Ishikawa (cell line): ENCODE measurements around the gene KRT80.
A peak's percentile ranks its signal among the peaks of the same experiment; 100 is the strongest.

Experiments
- CEBPB ChIP-seq: IDR thresholded peaks from 2 replicates; pipeline ENCODE4 v1.6.1; 2012
- CREB1 ChIP-seq: IDR thresholded peaks from 2 replicates; pipeline ENCODE4 v1.6.1; 2012; ENCODE audit warnings: low read depth
- EGR1 ChIP-seq: IDR thresholded peaks from 2 replicates; pipeline ENCODE4 v1.6.1; 2012
- EP300 ChIP-seq: IDR thresholded peaks from 2 replicates; pipeline ENCODE4 v1.6.1; 2012; ENCODE audit warnings: borderline replicate concordance
- FOXM1 ChIP-seq: IDR thresholded peaks from 2 replicates; pipeline ENCODE4 v1.6.1; 2012; ENCODE audit warnings: low read depth, borderline replicate concordance
- NFIC ChIP-seq: IDR thresholded peaks from 2 replicates; pipeline ENCODE4 v1.6.1; 2012
- RAD21 ChIP-seq: IDR thresholded peaks from 2 replicates; pipeline ENCODE4 v1.6.1; 2012; ENCODE audit warnings: low read depth
- TAF1 ChIP-seq: IDR thresholded peaks from 2 replicates; pipeline ENCODE4 v1.6.1; 2012; ENCODE audit warnings: low read depth, mild to moderate bottlenecking
- TCF12 ChIP-seq: IDR thresholded peaks from 2 replicates; pipeline ENCODE4 v1.6.1; 2012; ENCODE audit warnings: low read depth
- TEAD4 ChIP-seq: IDR thresholded peaks from 2 replicates; pipeline ENCODE4 v1.6.1; 2012
- YY1 ChIP-seq: IDR thresholded peaks from 2 replicates; pipeline ENCODE4 v1.6.1; 2012; ENCODE audit warnings: low read depth
- ZBTB7A ChIP-seq: IDR thresholded peaks from 2 replicates; pipeline ENCODE4 v1.6.1; 2012; ENCODE audit warnings: low read depth
- TF ChIP-seq, protein P1 (sequence below): IDR thresholded peaks from 2 replicates; pipeline ENCODE4 v1.6.1; 2012
- TF ChIP-seq, protein P2 (sequence below): IDR thresholded peaks from 2 replicates; pipeline ENCODE4 v1.6.1; 2012; ENCODE audit warnings: low read depth, mild to moderate bottlenecking
- TF ChIP-seq, protein P3 (sequence below): IDR thresholded peaks from 2 replicates; pipeline ENCODE4 v1.6.1; 2012

Gene KRT80

DNA sequence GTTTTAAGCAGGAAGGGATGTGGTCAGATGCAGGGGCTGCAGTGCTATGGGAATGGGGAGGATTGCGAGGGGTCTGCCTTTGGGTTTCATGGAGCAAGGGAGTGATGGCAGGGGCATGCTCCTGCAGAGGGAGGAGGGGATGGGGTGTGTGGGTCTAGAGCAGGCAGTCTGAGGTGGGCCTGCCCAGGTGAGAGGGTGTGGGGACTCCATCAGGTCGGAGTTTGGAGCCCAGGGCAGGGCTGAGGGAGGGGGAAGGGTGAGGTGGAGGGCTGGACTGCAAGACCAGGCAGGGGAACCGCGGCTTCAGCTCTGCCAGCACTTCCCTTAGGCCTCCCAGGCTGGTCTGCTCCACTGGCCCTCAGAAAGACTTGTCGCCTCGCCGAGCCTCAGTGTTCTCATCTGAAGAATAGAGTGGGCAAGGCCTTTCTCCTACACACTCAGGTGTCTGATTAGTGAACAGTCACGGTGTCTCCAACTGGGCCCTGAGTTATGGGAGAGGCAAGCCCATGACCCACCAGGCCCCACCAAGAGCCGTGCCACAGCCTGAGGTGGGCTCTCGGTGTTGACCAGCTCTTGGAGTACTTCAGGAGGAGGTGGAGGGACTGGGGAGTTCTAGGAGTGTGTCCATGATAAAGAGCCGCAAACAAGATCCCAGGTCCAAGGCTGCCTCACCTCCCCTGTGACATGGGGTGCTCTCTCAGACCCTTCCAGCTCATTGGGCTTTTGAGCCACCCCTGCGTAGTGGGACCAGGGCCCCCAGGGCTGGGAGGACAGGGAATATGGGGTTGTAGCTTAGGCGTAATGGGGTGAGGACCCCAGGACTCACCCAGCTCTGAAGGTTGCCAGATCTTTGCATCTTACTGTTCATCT lies 20.1 kb upstream of the KRT80 start:
- TF ChIP-seq, protein P1, sequence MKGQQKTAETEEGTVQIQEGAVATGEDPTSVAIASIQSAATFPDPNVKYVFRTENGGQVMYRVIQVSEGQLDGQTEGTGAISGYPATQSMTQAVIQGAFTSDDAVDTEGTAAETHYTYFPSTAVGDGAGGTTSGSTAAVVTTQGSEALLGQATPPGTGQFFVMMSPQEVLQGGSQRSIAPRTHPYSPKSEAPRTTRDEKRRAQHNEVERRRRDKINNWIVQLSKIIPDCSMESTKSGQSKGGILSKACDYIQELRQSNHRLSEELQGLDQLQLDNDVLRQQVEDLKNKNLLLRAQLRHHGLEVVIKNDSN, result no peak
- TF ChIP-seq ZBTB7A (0 out of 2 replicates have a peak, but pooled peaks have one; percentile 22), TAF1 (no peak), CEBPB (no peak), YY1 (no peak), RAD21 (no peak)

DNA sequence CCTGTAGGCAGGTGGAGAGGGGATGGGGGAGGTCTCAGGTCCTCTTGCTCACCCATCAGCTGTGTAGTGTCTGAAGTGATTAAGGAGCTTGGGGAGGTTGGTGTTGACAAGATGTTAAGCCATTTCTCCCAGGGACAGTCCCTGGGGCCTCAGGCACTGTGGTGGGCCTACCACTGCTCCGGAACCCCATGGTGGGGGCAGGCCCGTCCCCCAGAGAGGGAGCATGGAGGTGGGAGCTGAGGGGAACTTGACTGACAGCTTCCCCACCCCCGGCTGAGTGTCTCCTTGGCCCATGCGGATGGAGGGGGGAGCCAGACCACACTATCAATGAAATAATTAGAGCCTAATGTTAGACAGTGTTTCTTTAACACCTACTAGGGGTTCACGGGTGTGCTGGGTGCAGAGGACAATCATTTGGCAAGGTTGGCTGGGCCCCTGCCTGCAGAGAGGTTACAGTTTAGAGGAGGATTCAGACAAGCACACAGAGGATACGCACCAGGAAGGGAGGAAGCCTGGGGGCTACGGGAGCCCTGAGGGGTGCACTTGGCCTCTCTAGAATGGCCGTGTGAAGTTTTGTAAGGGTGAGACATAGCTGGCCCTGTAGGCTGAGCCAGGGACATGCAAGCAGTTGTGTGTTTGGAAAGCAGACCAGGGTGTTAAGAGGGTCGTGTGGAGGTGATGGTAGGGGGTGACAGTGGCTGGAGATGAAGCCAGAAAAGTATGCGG lies 19.3 kb upstream of the KRT80 start:
- no peak for TF ChIP-seq TAF1

DNA sequence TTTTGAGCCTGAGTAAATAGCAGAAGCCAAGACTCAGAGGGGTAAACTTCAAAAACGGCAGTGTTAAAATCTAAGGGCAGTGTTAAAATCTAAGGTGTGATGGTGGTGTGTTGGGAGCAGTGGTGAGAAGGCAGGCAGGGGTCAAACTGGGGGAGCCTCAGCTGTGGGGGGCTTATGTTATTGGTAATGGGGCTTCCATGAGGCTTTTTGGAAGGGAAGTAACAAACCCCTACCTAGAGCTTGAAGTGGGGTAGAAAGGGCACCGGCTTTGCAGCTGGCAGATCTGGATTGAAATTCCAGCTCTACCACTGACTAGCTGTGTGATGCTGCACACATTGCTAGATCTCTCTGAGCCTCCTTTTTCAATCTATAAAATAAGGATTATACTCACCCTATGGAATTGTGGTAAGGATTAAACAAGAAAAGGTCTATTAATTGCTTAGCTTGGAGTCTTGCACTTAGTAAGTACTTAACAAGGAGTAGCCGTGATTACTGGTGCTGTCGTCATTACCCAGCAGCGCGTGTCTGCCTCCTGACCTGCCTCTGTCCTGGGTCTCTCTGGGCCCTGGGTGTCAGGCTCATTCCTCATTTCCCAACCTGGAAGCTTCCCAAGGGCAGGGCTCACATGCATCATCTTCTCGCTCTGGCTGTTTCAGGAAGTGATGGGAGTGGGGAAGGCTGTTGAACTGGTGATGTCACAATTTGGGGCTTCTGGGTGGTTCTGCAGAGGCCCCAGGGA lies 18.5 kb upstream of the KRT80 start:
- TF ChIP-seq NFIC (peak; percentile 28), TAF1 (no peak)

DNA sequence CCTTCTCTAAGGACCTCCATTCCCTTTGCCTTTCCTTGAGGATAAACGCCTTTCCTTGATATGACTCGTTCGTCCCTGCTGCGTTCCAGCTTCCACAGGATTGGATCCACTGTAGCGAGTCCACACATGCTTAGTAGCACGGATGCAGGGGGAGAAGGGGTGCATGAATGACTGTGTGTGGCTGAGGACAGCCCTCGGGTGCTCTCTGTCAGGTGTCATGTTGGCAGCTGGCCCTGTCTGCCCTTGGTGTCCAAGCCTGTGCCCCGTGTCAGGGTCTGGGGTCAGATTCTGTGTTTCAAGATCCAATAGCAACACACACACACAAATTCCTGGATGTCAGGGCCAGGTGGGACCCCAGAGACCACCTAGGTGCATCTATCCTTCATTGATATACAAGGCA lies 17.5 kb upstream of the KRT80 start:
- no peak for TF ChIP-seq FOXM1

DNA sequence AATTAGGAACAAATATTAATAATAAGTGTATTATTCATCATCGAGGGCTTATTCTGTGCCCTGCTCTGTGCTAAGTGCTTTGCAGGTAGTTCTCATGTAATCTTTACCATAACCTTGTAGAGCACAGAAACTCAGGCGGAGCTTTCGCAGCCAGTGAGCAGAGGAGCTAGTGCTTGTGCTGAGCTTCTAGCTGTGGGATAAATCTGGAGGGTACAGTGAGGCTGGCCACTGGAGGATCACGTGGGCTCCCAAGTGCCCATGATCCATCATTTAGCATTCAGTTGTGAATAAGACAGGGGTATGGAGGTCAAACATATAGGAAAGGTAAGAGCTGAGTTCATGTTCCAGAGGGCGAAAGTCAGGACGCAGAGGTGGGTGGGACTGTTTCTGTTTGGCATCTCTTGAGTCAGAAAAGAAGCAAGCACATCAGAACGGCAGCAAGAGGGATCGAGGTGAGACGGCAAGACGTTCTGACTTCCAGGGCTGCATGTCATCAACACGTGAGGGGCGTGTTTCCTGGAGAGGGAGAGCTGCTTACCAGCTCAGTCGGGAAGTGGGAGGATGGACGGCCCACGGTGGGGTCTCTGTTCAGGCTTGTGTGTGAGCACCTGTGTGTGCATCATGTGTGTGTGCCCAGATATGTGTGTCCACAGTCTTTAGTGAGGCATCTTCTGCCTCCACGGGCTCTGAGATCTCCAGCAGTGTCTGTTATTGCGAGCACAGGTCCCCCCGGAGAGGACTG lies 16.8 kb upstream of the KRT80 start:
- TF ChIP-seq, protein P1, result peak; percentile 63
- TF ChIP-seq TAF1 (peak; percentile 17; the same call in 1 of the 2 replicates), CEBPB (no peak)

DNA sequence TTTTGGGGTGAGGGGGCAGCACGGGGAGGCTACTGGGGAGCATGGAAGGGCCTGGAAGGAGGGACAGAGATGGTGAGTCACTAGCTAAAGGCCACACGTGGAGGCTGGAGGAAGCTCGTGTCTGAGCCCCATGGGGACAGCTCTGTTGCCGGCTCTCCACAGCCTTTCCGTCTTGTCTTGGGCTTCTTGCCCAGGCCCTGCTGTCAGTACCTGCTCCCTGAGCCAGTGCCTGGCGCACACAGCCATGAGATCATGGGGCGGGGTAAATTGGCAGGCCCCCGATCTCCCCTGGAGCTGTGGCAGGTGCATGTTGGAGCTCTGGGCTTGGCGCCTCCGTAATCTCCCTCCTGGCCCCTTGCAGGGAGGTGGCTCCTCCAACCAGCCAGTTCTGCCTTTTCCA lies 16.1 kb upstream of the KRT80 start:
- peak; percentile 87 for TF ChIP-seq ZBTB7A
- no peak for TF ChIP-seq CREB1
- 0 out of 2 replicates have a peak, but pooled peaks have one; percentile 34 for TF ChIP-seq EGR1
- no peak; the same call in 1 of the 2 replicates for TF ChIP-seq TAF1
- TF ChIP-seq CEBPB, result peak; percentile 26; the same call in 1 of the 2 replicates
- TF ChIP-seq, protein P1, result peak; percentile 69
- peak; percentile 100 for TF ChIP-seq TCF12
- TF ChIP-seq YY1, result peak; percentile 67; the same call in 1 of the 2 replicates
- TF ChIP-seq EP300, result peak; percentile 98
- TF ChIP-seq, protein P2, sequence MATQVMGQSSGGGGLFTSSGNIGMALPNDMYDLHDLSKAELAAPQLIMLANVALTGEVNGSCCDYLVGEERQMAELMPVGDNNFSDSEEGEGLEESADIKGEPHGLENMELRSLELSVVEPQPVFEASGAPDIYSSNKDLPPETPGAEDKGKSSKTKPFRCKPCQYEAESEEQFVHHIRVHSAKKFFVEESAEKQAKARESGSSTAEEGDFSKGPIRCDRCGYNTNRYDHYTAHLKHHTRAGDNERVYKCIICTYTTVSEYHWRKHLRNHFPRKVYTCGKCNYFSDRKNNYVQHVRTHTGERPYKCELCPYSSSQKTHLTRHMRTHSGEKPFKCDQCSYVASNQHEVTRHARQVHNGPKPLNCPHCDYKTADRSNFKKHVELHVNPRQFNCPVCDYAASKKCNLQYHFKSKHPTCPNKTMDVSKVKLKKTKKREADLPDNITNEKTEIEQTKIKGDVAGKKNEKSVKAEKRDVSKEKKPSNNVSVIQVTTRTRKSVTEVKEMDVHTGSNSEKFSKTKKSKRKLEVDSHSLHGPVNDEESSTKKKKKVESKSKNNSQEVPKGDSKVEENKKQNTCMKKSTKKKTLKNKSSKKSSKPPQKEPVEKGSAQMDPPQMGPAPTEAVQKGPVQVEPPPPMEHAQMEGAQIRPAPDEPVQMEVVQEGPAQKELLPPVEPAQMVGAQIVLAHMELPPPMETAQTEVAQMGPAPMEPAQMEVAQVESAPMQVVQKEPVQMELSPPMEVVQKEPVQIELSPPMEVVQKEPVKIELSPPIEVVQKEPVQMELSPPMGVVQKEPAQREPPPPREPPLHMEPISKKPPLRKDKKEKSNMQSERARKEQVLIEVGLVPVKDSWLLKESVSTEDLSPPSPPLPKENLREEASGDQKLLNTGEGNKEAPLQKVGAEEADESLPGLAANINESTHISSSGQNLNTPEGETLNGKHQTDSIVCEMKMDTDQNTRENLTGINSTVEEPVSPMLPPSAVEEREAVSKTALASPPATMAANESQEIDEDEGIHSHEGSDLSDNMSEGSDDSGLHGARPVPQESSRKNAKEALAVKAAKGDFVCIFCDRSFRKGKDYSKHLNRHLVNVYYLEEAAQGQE, result no peak; the same call in 1 of the 2 replicates
- TF ChIP-seq, protein P3, sequence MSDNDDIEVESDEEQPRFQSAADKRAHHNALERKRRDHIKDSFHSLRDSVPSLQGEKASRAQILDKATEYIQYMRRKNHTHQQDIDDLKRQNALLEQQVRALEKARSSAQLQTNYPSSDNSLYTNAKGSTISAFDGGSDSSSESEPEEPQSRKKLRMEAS, result peak; percentile 97
- peak; percentile 47; the same call in 1 of the 2 replicates for TF ChIP-seq RAD21
- TF ChIP-seq NFIC, result peak; percentile 100
- peak; percentile 90 for TF ChIP-seq FOXM1
- TF ChIP-seq TEAD4, result peak; percentile 87

DNA sequence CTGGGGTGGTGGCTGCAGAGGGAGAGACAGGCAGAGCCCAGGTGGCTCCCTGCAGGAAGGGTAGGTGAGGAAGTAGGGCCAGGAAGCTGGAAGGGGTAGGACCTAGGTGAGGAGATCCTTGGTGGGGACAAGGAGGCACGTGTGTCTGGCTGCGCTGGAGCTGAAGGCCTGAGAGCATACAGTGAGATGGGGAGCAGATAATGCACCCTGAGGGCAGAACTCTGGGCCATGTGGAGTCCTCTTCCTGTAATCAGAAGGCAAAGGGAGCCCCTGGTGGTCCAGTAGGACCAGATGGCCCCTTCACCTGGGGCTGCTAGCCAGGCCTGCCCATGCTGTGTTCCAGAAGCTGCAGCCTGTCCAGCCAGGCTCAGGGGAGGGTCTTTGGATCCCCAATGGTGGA lies 15.3 kb upstream of the KRT80 start:
- TF ChIP-seq CREB1 (no peak), NFIC (no peak), CEBPB (no peak), ZBTB7A (no peak), TEAD4 (no peak), RAD21 (no peak), YY1 (no peak), FOXM1 (no peak), TCF12 (no peak)
- TF ChIP-seq, protein P1, result no peak
- TF ChIP-seq, protein P2, result no peak
